HepG2 (cell line): ENCODE data around the gene COQ9. TPM values are rescaled to one million over a fixed set of nuclear protein-coding genes. Genes with fewer than 3 reads are reported as not detected.

ENCODE experiments used
- ATAC-seq: fragments of 200-7000 bp; cut with Tn5 transposase; 3 replicates; pipeline ENCODE4 v1.9.1; 2020; ENCODE audit warnings: mild to moderate bottlenecking, moderate library complexity
- BruUV-seq: library from RNA; stranded (reverse); fragments of 400-500 nt; replicated peaks from 2 replicates; lab custom pipeline; 2021; lab: Mats Ljungman, UMichigan
- CTCF ChIA-PET: fragments of 300-600 bp; formaldehyde crosslinking; extraction: SDS; loops from one replicate; lab custom pipeline; 2021; ENCODE audit warnings: low total read pairs, inconsistent platforms, low intra/inter-chr PET ratio; lab: Yijun Ruan, JAX
- POLR2A ChIA-PET: fragments of 350-600 bp; sonication (Branson Sonifier 250); formaldehyde crosslinking; loops from one replicate; lab custom pipeline; 2020; ENCODE audit warnings: antibody characterized with exemption, inconsistent platforms; lab: Yijun Ruan, JAX
- DNase-seq: peaks from one replicate; pipeline ENCODE4 v3.0.0-alpha.2; 2015; ENCODE audit warnings: low spot score
- FAIRE-seq: peaks from 3 replicates; lab custom pipeline; 2011; peaks lifted over from hg19 to GRCh38; lab: Jason Lieb, UNC
- H2AFZ ChIP-seq: one replicate; pipeline ENCODE4 v1.6.1; 2011; ENCODE audit warnings: low read length, inconsistent platforms
- H3K27ac ChIP-seq: fragments of 300-600 bp; 3 replicates; pipeline ENCODE4 v1.8.0; 2011; ENCODE audit warnings: mixed run types, mild to moderate bottlenecking, mixed read lengths, low read length, inconsistent platforms; ENCODE audit not compliant: insufficient read depth; ENCODE audit errors: extremely low read length
- H3K27me3 ChIP-seq, 2 experiments: fragments of 200-600 bp in 1 of 2; 2 replicates in 1 of 2; 3 replicates in 1 of 2; pipeline versions ENCODE4 v1.6.0 to v1.8.0; 2011; ENCODE audit warnings: low read length in 2 of 2, mild to moderate bottlenecking in 2 of 2, moderate library complexity in 2 of 2, inconsistent platforms in 1 of 2; ENCODE audit not compliant: insufficient read depth in 2 of 2, control insufficient read depth in 1 of 2
- H3K36me3 ChIP-seq, 2 experiments: fragments of 200-600 bp in 1 of 2; replicated peaks in 1 of 2; 2 replicates in 1 of 2; 3 replicates in 1 of 2; pipeline versions ENCODE4 v1.5.1 to v1.8.0; 2011; ENCODE audit warnings: low read length in 2 of 2, inconsistent platforms in 1 of 2; ENCODE audit not compliant: insufficient read depth in 2 of 2, control insufficient read depth in 1 of 2
- H3K4me1 ChIP-seq: 2 replicates; pipeline ENCODE4 v1.5.1; 2012; ENCODE audit warnings: low read length, inconsistent platforms; ENCODE audit not compliant: insufficient read depth
- H3K4me2 ChIP-seq: 2 replicates; pipeline ENCODE4 v1.6.0; 2011; ENCODE audit warnings: low read depth, low read length, inconsistent platforms
- H3K4me3 ChIP-seq, 3 experiments: fragments of 200-600 bp in 1 of 3; sonication (generic), shearing (Covaris generic) in 1 of 3; replicated peaks in 1 of 3; 2 replicates each; pipeline ENCODE4 v1.5.1; 2011 to 2016; ENCODE audit warnings: low read length in 3 of 3, inconsistent platforms in 2 of 3, low read depth in 2 of 3, mild to moderate bottlenecking in 2 of 3, control low read depth in 1 of 3, mixed read lengths in 1 of 3; ENCODE audit not compliant: insufficient read depth in 1 of 3
- H3K79me2 ChIP-seq: one replicate; pipeline ENCODE4 v1.6.1; 2011; ENCODE audit warnings: low read length, inconsistent platforms; ENCODE audit not compliant: insufficient read depth
- H3K9ac ChIP-seq: 2 replicates; pipeline ENCODE4 v1.6.0; 2011; ENCODE audit warnings: mild to moderate bottlenecking, low read depth, low read length, inconsistent platforms; ENCODE audit not compliant: insufficient read depth
- H3K9me3 ChIP-seq: 2 replicates; pipeline ENCODE4 v1.5.1; 2012; ENCODE audit warnings: mild to moderate bottlenecking, low read length
- H4K20me1 ChIP-seq: 2 replicates; pipeline ENCODE4 v1.6.0; 2011; ENCODE audit warnings: inconsistent platforms, mild to moderate bottlenecking, low read length, moderate library complexity; ENCODE audit not compliant: insufficient read depth
- ARNT2 ChIP-seq: sonication (generic); formaldehyde crosslinking; IDR thresholded peaks from 2 replicates; pipeline ENCODE4 v1.8.0; 2022; ENCODE audit warnings: mild to moderate bottlenecking, low read depth, missing genetic modification reagents, moderate library complexity
- HOXD1 ChIP-seq: sonication (generic); formaldehyde crosslinking; IDR thresholded peaks from 2 replicates; pipeline ENCODE4 v1.5.0; 2020; ENCODE audit warnings: missing genetic modification reagents
- NFATC3 ChIP-seq: sonication (generic); formaldehyde crosslinking; IDR thresholded peaks from 2 replicates; pipeline ENCODE4 v1.5.1; 2020; ENCODE audit warnings: mild to moderate bottlenecking, missing genetic modification reagents
- NFRKB ChIP-seq: fragments of 450-650 bp; IDR thresholded peaks from 2 replicates; pipeline ENCODE4 v1.6.1; 2017
- SALL1 ChIP-seq: sonication (generic); formaldehyde crosslinking; IDR thresholded peaks from 2 replicates; pipeline ENCODE4 v1.8.0; 2022; ENCODE audit warnings: mild to moderate bottlenecking, missing genetic modification reagents
- SP1 ChIP-seq, 2 experiments: fragments of 450-650 bp in 1 of 2; sonication (generic) in 1 of 2; formaldehyde crosslinking in 1 of 2; IDR thresholded peaks; 2 replicates each; pipeline versions ENCODE4 v1.4.0 to v1.6.1; 2016 to 2020; ENCODE audit warnings: missing genetic modification reagents in 1 of 2
- ZNF451 ChIP-seq: sonication (generic); formaldehyde crosslinking; IDR thresholded peaks from 2 replicates; pipeline ENCODE4 v1.5.0; 2020; ENCODE audit warnings: mild to moderate bottlenecking, missing genetic modification reagents
- ZNF501 ChIP-seq: sonication (generic); formaldehyde crosslinking; IDR thresholded peaks from 2 replicates; pipeline ENCODE4 v1.5.1; 2020; ENCODE audit warnings: mild to moderate bottlenecking, moderate library complexity, missing genetic modification reagents
- ZSCAN9 ChIP-seq: IDR thresholded peaks from 2 replicates; pipeline ENCODE4 v1.6.1; 2016; ENCODE audit warnings: borderline replicate concordance
- WGBS: methylation state at CpG from one replicate; pipeline ENCODE4 v1.1.6; 2017; ENCODE audit warnings: low lambda C conversion rate; 5-methylcytosine and 5-hydroxymethylcytosine counted together
- in situ Hi-C: cut with HindIII; loops from 2 replicates; pipeline ENCODE4 v1.10.0; 2017; ENCODE audit warnings: low pct_unique_long_range_greater_than_20kb; ENCODE audit not compliant: extremely low pct_ligation_motif_present
- intact Hi-C: fragments of 100-400 bp; cut with micrococcal nuclease; formaldehyde crosslinking; loops from one replicate; pipeline ENCODE4 v1.10.0; 2022; ENCODE audit not compliant: unreplicated experiment
- polyA plus RNA-seq, 8 experiments: library from polyadenylated mRNA; depleted of rRNA in 3 of 8; stranded (reverse) in 7 of 8; unstranded in 1 of 8; fragments of >200 nt; fragmentation: Illumina TruSeq in 4 of 8; extraction: Trizol in 4 of 8; gene quantifications; 2 replicates each; pipeline versions ENCODE4 v1.2.1 to v1.2.3, GENCODE V29; 2011 to 2016; ENCODE audit warnings: low read depth in 4 of 8, missing spikeins in 1 of 8, mixed read lengths in 1 of 8; ENCODE audit not compliant: insufficient read depth in 1 of 8
- total RNA-seq, 5 experiments: library from RNA; depleted of rRNA; stranded (reverse); fragments of >200 nt; fragmentation: Illumina TruSeq; extraction: Trizol; gene quantifications; 2 replicates each; pipeline ENCODE4 v1.2.3, GENCODE V29; 2016; ENCODE audit warnings: low read depth in 1 of 5
- TF ChIP-seq, protein P1 (sequence below): sonication (generic); formaldehyde crosslinking; IDR thresholded peaks from 2 replicates; pipeline ENCODE4 v1.5.1; 2020; ENCODE audit warnings: mild to moderate bottlenecking, missing genetic modification reagents, borderline replicate concordance
- TF ChIP-seq, protein P2 (sequence below): sonication (generic); formaldehyde crosslinking; IDR thresholded peaks from 2 replicates; pipeline ENCODE4 v1.8.1; 2023; ENCODE audit warnings: mild to moderate bottlenecking, missing genetic modification reagents
- TF ChIP-seq, protein P3 (sequence below): sonication (generic); formaldehyde crosslinking; IDR thresholded peaks from 2 replicates; pipeline ENCODE4 v1.9.0; 2022; ENCODE audit warnings: missing genetic modification reagents, mild to moderate bottlenecking, borderline replicate concordance

COQ9 gene
- total and polyA plus RNA-seq, 2 of the 13 experiments (the other 11 are each of a cell fraction or from before 2014, with no cell fraction given) = 57.5 to 108 TPM

DNA sequence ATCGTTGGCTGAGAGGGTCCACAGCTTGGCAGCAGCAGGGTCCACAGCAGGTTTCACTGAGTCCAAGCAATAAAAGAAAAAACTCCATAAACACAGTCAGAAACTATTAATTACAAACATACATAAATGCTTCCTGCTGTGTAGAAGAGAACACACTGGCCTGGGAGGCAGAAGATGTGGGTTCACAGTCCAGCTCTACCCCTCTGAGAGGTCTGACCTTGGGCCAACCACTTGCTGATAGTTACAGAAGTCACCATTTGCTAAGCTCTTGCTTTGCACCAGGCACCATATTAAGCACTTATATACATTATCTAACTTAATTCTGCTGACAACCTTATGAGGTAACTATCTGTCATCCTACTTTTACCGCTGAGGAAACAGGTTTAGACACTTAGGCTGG, 14.8 kb upstream of the COQ9 start (continued):
- no peak for TF ChIP-seq NFRKB
- TF ChIP-seq SALL1 (CRISPR knock-in tag) = 0 out of 2 replicates have a peak, but pooled peaks have one; percentile 10

DNA sequence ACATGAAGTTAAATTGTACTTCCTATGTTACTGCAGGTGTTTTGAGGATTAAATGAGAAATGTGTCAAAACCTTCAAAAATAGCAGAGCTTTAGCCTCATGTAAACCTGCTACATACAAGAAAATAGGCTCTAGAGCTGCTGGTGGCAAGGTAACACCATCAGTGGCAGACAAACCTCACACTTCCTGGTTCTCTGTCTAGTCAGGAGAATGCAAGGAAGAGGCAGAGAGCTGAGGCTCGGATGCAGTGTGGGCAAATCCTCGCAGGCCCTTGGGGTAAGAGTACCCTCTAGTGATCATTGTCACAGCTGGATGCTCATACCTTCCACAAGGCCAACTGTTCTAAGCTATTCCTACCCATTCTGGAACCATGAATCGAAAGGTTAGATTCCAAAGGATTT, 14.3 kb upstream of the COQ9 start:
- DNase-seq = no peak
- 100% methylated on average over 3 of the region's 3 CpGs for WGBS
- peak; percentile 38 for ATAC-seq
- Histone ChIP-seq H3K27ac (peak overlapping the region; percentile 9), H3K36me3 (peaks cover 31 to 77% of the 10 kb centered on the region in 2 experiments), H3K79me2 (no peaks in the 10 kb centered on the region), H2AFZ (no peak overlapping the region), H3K9me3 (no peaks in the 10 kb centered on the region), H4K20me1 (no peaks in the 10 kb centered on the region), H3K4me3 (no peak overlapping the region), H3K4me1 (peaks cover 16% of the 10 kb centered on the region), H3K27me3 (no peaks in the 10 kb centered on the region), H3K9ac (no peak overlapping the region), H3K4me2 (no peak overlapping the region)
- FAIRE-seq = no peak
- intact Hi-C loops (no loop called here), in situ Hi-C loops (no loop called here)
- TF ChIP-seq ZSCAN9 (CRISPR knock-in tag) = no peak
- POLR2A ChIA-PET = interaction anchor here (1.0 to 3.0 kb wide), 8 partner anchors 14 to 247 kb away, joined by 3 to 44 read pairs (median 5); partner anchors contain the start of genes CIAPIN1, COQ9, CX3CL1 and POLR2C
- BruUV-seq = no TSS peak
- CTCF ChIA-PET = interaction anchor here (1.2 kb wide), 1 partner anchor 14 kb away, joined by 4 read pairs; no protein-coding TSS in a partner anchor

DNA sequence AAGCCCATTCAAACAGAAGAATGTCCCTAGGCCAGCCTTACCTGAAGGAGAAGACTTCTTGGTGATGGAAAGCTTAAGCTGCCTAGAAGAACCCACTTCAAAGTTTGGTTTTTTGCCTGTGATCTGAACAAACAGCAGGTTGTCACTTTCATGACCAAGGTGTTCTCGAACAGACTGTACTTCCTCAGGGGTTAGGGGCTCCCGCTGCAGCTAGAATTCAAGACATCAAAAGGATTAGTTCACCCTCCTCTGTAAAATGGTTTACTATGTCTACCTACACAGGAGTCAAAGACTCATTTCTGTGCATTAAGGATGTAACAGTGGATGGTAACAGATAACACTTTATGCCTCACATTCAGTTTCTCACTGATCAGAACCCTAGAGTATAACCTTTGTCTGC, 13.3 kb upstream of the COQ9 start:
- Histone ChIP-seq H3K4me2 (no peak overlapping the region), H3K9ac (no peak overlapping the region), H3K4me3 (no peak overlapping the region), H2AFZ (no peak overlapping the region), H3K4me1 (peaks cover 16% of the 10 kb centered on the region), H3K9me3 (no peaks in the 10 kb centered on the region), H3K36me3 (peaks cover 27 to 72% of the 10 kb centered on the region in 2 experiments), H3K27me3 (no peaks in the 10 kb centered on the region), H4K20me1 (no peaks in the 10 kb centered on the region), H3K79me2 (no peaks in the 10 kb centered on the region), H3K27ac (no peak overlapping the region)
- in situ Hi-C loops = no loop called here
- BruUV-seq = no TSS peak
- ChIA-PET CTCF (no interaction called here), POLR2A (interaction anchor here (3.0 kb wide), 1 partner anchor 12 kb away, joined by 44 read pairs; the partner anchor contains the start of genes CIAPIN1 and COQ9)
- intact Hi-C loops = no loop called here
- 100% methylated on average over 2 of the region's 2 CpGs for WGBS
- FAIRE-seq (no peak), DNase-seq (no peak), ATAC-seq (no peak)
- TF ChIP-seq ARNT2 (CRISPR knock-in tag) (no peak), ZNF451 (no peak), HOXD1 (CRISPR knock-in tag) (no peak), SP1 (IDR thresholded peaks at IDR 0.05) (no peak), SP1 (CRISPR knock-in tag; IDR thresholded peaks at IDR 0.05) (no peak), NFATC3 (CRISPR knock-in tag) (no peak), ZNF501 (CRISPR knock-in tag) (no peak)
- TF ChIP-seq, protein P1, sequence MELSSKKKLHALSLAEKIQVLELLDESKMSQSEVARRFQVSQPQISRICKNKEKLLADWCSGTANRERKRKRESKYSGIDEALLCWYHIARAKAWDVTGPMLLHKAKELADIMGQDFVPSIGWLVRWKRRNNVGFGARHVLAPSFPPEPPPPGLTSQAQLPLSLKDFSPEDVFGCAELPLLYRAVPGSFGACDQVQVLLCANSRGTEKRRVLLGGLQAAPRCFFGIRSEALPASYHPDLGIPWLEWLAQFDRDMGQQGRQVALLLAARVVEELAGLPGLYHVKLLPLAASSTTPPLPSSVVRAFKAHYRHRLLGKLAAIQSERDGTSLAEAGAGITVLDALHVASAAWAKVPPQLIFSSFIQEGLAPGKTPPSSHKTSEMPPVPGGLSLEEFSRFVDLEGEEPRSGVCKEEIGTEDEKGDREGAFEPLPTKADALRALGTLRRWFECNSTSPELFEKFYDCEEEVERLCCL (CRISPR knock-in tag) = no peak
- TF ChIP-seq, protein P2, sequence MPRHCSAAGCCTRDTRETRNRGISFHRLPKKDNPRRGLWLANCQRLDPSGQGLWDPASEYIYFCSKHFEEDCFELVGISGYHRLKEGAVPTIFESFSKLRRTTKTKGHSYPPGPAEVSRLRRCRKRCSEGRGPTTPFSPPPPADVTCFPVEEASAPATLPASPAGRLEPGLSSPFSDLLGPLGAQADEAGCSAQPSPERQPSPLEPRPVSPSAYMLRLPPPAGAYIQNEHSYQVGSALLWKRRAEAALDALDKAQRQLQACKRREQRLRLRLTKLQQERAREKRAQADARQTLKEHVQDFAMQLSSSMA = no peak
- TF ChIP-seq, protein P3, sequence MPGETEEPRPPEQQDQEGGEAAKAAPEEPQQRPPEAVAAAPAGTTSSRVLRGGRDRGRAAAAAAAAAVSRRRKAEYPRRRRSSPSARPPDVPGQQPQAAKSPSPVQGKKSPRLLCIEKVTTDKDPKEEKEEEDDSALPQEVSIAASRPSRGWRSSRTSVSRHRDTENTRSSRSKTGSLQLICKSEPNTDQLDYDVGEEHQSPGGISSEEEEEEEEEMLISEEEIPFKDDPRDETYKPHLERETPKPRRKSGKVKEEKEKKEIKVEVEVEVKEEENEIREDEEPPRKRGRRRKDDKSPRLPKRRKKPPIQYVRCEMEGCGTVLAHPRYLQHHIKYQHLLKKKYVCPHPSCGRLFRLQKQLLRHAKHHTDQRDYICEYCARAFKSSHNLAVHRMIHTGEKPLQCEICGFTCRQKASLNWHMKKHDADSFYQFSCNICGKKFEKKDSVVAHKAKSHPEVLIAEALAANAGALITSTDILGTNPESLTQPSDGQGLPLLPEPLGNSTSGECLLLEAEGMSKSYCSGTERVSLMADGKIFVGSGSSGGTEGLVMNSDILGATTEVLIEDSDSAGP (CRISPR knock-in tag) = no peak
